Urinary bladder (tissue), 4 donors: Measurements from ENCODE around the gene ZNF354B. TPM values are rescaled to one million over a fixed set of nuclear protein-coding genes. Genes with fewer than 3 reads are reported as not detected.

Experiments
- DNase-seq: peaks from one replicate; pipeline ENCODE4 v3.0.0-alpha.2; 2015; ENCODE audit errors: extremely low spot score
- H3K27ac ChIP-seq: one replicate; pipeline ENCODE4 v1.5.1; 2013; ENCODE audit warnings: low read depth, mild to moderate bottlenecking, moderate library complexity
- H3K36me3 ChIP-seq: one replicate; pipeline ENCODE4 v1.6.1; 2013; ENCODE audit warnings: mild to moderate bottlenecking, moderate library complexity; ENCODE audit not compliant: insufficient read depth
- H3K4me1 ChIP-seq: one replicate; pipeline ENCODE4 v1.6.1; 2013; ENCODE audit warnings: mild to moderate bottlenecking, moderate library complexity; ENCODE audit not compliant: insufficient read depth
- H3K4me3 ChIP-seq: one replicate; pipeline ENCODE4 v1.5.1; 2013; ENCODE audit warnings: low read depth, low read length
- WGBS: extraction: QIAGEN DNeasy Blood & Tissue Kit; methylation state at CpG from one replicate; pipeline ENCODE4 v1.1.7; 2013; 5-methylcytosine and 5-hydroxymethylcytosine counted together
- polyA plus RNA-seq: library from polyadenylated mRNA; stranded (reverse); fragments of 200-250 nt; gene quantifications from one replicate; pipeline ENCODE4 v1.2.3, GENCODE V29; 2013
- small RNA-seq: library from RNA; depleted of rRNA; stranded (forward); fragments of <200 nt; gene quantifications from one replicate; pipeline ENCODE3, GENCODE V24; 2014
- total RNA-seq: library from RNA; depleted of rRNA; stranded (reverse); fragments of >200 nt; gene quantifications from one replicate; pipeline ENCODE4 v1.2.3, GENCODE V29; 2014
- donor health status: healthy with polysubstance abuse.
- donor health status: healthy.

ZNF354B gene
- total and polyA plus RNA-seq, 2 donors, result 11.2 to 34.5 TPM

DNA sequence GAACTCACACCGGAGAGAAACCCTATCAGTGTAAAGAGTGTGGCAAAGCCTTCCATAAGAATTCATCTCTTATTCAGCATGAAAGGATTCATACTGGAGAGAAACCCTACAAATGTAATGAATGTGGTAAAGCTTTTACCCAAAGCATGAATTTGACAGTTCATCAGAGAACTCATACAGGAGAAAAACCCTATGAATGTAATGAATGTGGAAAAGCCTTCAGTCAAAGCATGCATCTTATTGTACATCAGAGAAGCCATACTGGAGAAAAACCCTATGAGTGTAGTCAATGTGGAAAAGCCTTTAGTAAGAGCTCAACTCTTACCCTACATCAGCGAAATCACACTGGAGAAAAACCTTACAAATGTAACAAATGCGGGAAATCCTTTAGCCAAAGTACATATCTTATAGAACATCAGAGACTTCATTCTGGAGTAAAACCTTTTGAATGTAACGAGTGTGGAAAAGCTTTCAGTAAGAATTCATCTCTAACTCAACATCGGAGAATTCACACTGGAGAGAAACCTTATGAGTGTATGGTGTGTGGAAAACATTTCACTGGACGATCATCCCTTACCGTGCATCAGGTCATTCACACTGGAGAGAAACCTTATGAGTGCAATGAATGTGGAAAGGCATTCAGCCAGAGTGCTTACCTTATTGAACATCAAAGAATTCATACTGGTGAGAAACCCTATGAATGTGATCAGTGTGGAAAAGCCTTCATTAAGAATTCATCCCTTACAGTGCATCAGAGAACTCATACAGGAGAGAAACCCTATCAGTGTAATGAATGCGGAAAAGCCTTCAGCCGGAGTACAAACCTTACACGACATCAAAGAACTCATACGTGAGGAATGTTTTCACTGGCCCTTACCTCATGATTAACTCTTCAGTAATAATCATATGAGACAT lies 72.3 kb downstream of the ZNF354B start:
- 97% methylated on average over 11 of the region's 11 CpGs for WGBS
- no peak overlapping the region for H3K4me3 ChIP-seq

More for the DNA sequence above, 72.3 kb downstream of the ZNF354B start:
- Histone ChIP-seq H3K36me3 (peaks cover 5% of the 10 kb centered on the region), H3K4me1 (no peaks in the 10 kb centered on the region), H3K27ac (no peak overlapping the region)
- no peak for DNase-seq

Small RNA genes lying within 50 kb of the gene (small RNA-seq; reads per million reads assigned to genes)
- gene AC126915.2 (not detected), gene AC126915.3 (not detected)

Other genes starting within 250 kb of the ZNF354B start
- gene CLK4, start 232.9 kb upstream of the ZNF354B start, total RNA-seq, result 76.4 TPM
- gene CLK4, start 232.9 kb upstream of the ZNF354B start, polyA plus RNA-seq, result 14.6 TPM
- 17.3 TPM for gene ZNF354A, start 129.3 kb upstream of the ZNF354B start, total RNA-seq
- 10.9 TPM for gene ZNF354A, start 129.3 kb upstream of the ZNF354B start, polyA plus RNA-seq
- gene ZFP2, start 36.0 kb downstream of the ZNF354B start, total RNA-seq, result 5.8 TPM
- 1.8 TPM for gene ZFP2, start 36.0 kb downstream of the ZNF354B start, polyA plus RNA-seq
- gene ZNF454, start 81.2 kb downstream of the ZNF354B start, total RNA-seq, result 10.6 TPM
- gene ZNF454, start 81.2 kb downstream of the ZNF354B start, polyA plus RNA-seq, result 1.7 TPM
- gene GRM6, start 135.4 kb downstream of the ZNF354B start, total RNA-seq, result not detected
- gene GRM6, start 135.4 kb downstream of the ZNF354B start, polyA plus RNA-seq, result not detected
- gene ZNF879, start 163.9 kb downstream of the ZNF354B start, total RNA-seq, result 11.9 TPM
- gene ZNF879, start 163.9 kb downstream of the ZNF354B start, polyA plus RNA-seq, result 2.6 TPM
- gene ZNF354C, start 200.4 kb downstream of the ZNF354B start, total RNA-seq, result 28.9 TPM
- 4.0 TPM for gene ZNF354C, start 200.4 kb downstream of the ZNF354B start, polyA plus RNA-seq